Parathyroid adenoma (tissue), 2 donors: ENCODE measurements around the gene THOP1.

Source experiments
- H2AFZ ChIP-seq: fragments of 300-600 bp; sonication (generic); one replicate; pipeline ENCODE4 v1.7.0; 2017; ENCODE audit warnings: antibody characterized with exemption, mild to moderate bottlenecking
- H3K27ac ChIP-seq: fragments of 300-600 bp; sonication (generic); one replicate; pipeline ENCODE4 v1.7.0; 2017
- H3K27me3 ChIP-seq: fragments of 300-600 bp; sonication (generic); one replicate; pipeline ENCODE4 v1.7.0; 2017; ENCODE audit warnings: low read length; ENCODE audit not compliant: control insufficient read depth, insufficient read depth
- H3K36me3 ChIP-seq: fragments of 300-600 bp; sonication (generic); one replicate; pipeline ENCODE4 v1.7.0; 2017; ENCODE audit warnings: low read length; ENCODE audit not compliant: control insufficient read depth, insufficient read depth
- H3K4me1 ChIP-seq: fragments of 300-600 bp; sonication (generic); one replicate; pipeline ENCODE4 v1.7.0; 2017; ENCODE audit warnings: control low read depth
- H3K4me2 ChIP-seq: fragments of 300-600 bp; sonication (generic); one replicate; pipeline ENCODE4 v1.7.0; 2017; ENCODE audit warnings: low read length
- H3K4me3 ChIP-seq: fragments of 300-600 bp; sonication (generic); one replicate; pipeline ENCODE4 v1.7.0; 2017; ENCODE audit warnings: low read depth, low read length
- H3K79me2 ChIP-seq: fragments of 300-600 bp; sonication (generic); one replicate; pipeline ENCODE4 v1.7.0; 2017; ENCODE audit warnings: control low read depth
- H3K9ac ChIP-seq: fragments of 300-600 bp; sonication (generic); one replicate; pipeline ENCODE4 v1.7.0; 2017; ENCODE audit warnings: mild to moderate bottlenecking
- H3K9me3 ChIP-seq: fragments of 300-600 bp; sonication (generic); one replicate; pipeline ENCODE4 v1.7.0; 2017; ENCODE audit warnings: low read length; ENCODE audit not compliant: control insufficient read depth
- TF ChIP-seq, protein P1 (sequence below): fragments of 300-600 bp; sonication (generic); IDR thresholded peaks from one replicate; pipeline ENCODE4 v1.7.0; 2017; ENCODE audit warnings: antibody characterized with exemption, mild to moderate bottlenecking
- donor health status: primary hyperparathyroidism.

Gene THOP1

GRCh38 chr19:2756921-2757881, 28.1 kb upstream of the THOP1 start:
- Histone ChIP-seq H3K9ac (no peak overlapping the region), H3K4me3 (no peak overlapping the region), H3K79me2 (no peaks in the 10 kb centered on the region), H3K36me3 (no peaks in the 10 kb centered on the region), H3K4me1 (no peaks in the 10 kb centered on the region), H2AFZ (no peak overlapping the region), H3K27ac (no peak overlapping the region), H3K9me3 (no peaks in the 10 kb centered on the region), H3K4me2 (no peak overlapping the region), H3K27me3 (no peaks in the 10 kb centered on the region)
- TF ChIP-seq, protein P1, sequence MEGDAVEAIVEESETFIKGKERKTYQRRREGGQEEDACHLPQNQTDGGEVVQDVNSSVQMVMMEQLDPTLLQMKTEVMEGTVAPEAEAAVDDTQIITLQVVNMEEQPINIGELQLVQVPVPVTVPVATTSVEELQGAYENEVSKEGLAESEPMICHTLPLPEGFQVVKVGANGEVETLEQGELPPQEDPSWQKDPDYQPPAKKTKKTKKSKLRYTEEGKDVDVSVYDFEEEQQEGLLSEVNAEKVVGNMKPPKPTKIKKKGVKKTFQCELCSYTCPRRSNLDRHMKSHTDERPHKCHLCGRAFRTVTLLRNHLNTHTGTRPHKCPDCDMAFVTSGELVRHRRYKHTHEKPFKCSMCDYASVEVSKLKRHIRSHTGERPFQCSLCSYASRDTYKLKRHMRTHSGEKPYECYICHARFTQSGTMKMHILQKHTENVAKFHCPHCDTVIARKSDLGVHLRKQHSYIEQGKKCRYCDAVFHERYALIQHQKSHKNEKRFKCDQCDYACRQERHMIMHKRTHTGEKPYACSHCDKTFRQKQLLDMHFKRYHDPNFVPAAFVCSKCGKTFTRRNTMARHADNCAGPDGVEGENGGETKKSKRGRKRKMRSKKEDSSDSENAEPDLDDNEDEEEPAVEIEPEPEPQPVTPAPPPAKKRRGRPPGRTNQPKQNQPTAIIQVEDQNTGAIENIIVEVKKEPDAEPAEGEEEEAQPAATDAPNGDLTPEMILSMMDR = no peak

DNA sequence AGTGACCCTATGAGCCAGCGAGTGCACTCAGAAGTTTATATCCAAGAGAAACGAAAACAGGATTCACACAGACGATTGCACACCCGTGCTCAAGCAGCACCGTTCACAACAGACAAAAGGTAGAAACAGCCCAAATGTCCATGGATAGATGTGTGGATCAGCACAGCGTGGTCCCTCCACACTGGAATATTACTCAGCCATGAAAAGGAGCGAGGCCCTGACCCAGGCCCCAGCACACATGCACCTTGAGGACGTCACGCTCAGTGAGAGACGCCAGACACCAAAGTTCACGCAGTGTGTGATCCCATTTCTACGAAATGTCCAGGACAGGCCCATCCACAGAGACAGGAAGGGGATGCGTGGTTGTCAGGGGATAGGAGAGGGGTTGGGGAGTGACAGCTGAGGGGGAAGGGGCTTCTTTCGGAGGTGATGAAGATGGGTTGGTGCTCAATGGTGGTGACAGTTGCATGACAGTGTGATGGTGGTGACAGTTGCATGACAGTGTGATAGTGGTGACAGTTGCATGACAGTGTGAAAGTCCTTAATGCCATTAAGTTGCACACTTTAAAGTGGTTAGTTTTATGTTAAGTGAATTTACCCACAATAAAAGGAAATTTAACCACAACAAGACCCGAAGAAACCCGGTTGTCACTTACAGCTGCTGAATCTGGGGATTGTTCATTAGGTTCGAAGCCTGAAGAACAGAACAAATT, 26.5 kb upstream of the THOP1 start:
- no peaks in the 10 kb centered on the region for H3K9me3 ChIP-seq
- TF ChIP-seq, protein P1 = no peak
- no peaks in the 10 kb centered on the region for H3K27me3 ChIP-seq
- no peaks in the 10 kb centered on the region for H3K4me1 ChIP-seq
- H3K79me2 ChIP-seq = no peaks in the 10 kb centered on the region
- H3K4me3 ChIP-seq = no peak overlapping the region
- H3K9ac ChIP-seq = no peak overlapping the region
- H2AFZ ChIP-seq = no peak overlapping the region
- H3K27ac ChIP-seq = no peak overlapping the region
- no peak overlapping the region for H3K4me2 ChIP-seq
- H3K36me3 ChIP-seq = no peaks in the 10 kb centered on the region

GRCh38 chr19:2759362-2759761, 25.9 kb upstream of the THOP1 start:
- H3K9me3 ChIP-seq = no peaks in the 10 kb centered on the region
- no peak overlapping the region for H3K4me3 ChIP-seq
- H2AFZ ChIP-seq = no peak overlapping the region
- no peak overlapping the region for H3K27ac ChIP-seq
- H3K9ac ChIP-seq = no peak overlapping the region
- no peaks in the 10 kb centered on the region for H3K36me3 ChIP-seq
- no peaks in the 10 kb centered on the region for H3K79me2 ChIP-seq
- H3K4me1 ChIP-seq = no peaks in the 10 kb centered on the region
- H3K27me3 ChIP-seq = no peaks in the 10 kb centered on the region
- no peak overlapping the region for H3K4me2 ChIP-seq
- TF ChIP-seq, protein P1 = no peak

DNA sequence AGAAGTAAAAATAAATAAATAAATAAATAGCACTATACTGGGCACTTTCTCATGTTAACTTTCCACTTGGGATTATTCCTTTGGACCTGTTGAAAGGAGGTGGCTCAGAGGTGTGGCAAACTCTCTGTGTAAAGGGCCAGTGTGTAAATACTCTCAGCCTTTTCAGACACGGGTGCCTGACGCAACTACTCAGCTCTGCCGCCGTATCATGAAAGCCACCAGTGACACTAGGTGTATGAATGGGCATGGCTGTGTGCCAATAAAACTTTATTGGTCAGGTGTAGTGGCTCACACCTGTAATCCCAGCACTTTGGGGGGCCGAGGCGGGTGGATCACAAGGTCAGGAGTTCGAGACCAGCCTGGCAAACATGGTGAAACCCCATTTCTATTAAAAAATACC, 25.3 kb upstream of the THOP1 start:
- no peak overlapping the region for H2AFZ ChIP-seq
- no peak overlapping the region for H3K4me2 ChIP-seq
- no peak overlapping the region for H3K4me3 ChIP-seq
- no peak overlapping the region for H3K9ac ChIP-seq
- H3K27me3 ChIP-seq = no peaks in the 10 kb centered on the region
- no peaks in the 10 kb centered on the region for H3K36me3 ChIP-seq
- peaks cover 3% of the 10 kb centered on the region for H3K79me2 ChIP-seq
- no peaks in the 10 kb centered on the region for H3K4me1 ChIP-seq
- no peaks in the 10 kb centered on the region for H3K9me3 ChIP-seq
- no peak overlapping the region for H3K27ac ChIP-seq
- TF ChIP-seq, protein P1 = no peak
